COLO668 (cell line): Measurements from ENCODE around the gene OR7G2.
"Not testable (repeated sequence)": the region's sequence is repeated elsewhere in the genome, so short reads cannot be mapped to it uniquely, and the experiment has no call there.

ENCODE experiments used
- DNase-seq: peaks from one replicate; lab custom pipeline; 2025; ENCODE audit not compliant: unreplicated experiment; lab: John Stamatoyannopoulos, UW

The OR7G2 gene

DNA sequence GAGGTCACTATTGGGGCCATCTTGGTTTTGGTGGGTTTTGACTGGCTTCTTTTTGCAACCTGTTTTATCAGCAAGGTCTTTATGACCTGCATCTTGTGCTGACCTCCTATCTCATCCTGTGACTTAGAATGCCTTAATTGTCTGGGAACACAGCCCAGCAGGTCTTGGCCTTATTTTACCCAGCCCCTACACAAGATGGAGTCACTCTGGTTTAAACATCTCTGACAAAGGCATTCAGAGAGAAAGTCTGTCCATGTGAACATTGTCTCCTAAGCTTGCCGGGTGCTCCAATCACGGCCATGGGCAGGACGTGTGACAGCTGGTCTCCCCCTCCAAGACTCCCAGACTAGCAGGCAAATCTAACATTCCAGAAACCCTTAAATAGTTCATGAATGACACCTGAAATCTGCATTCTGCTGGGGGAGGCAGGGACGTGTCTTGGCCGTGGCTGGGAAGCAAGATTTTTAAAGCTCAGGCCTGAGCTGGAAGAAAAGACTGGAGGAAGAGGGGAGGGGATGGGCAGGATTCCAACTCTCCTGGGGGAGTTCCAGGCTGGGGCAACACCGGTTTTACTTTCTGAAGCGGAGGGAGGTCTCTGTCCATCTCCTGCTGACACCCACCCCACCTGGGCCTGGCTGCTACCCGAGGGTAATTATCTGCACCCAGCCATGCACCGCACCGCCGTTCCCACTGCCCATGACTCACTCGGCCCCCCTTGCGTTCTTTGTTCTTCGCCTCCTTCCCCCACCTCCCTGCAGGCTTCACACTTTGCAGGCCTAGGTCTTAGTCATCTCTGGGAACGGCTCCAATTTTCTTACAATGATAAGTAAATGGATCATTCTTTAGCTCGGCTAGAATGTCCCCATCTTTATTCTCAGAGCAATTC, 32.0 kb downstream of the OR7G2 start:
- peak; percentile 38 for DNase-seq

- no peak for DNase-seq
These were observed 33.5 kb downstream of the OR7G2 start for GRCh38 chr19:9073806-9074205.

GRCh38 chr19:9071720-9072119, 35.6 kb downstream of the OR7G2 start:
- not testable (repeated sequence) for DNase-seq

GRCh38 chr19:9070066-9070465, 37.2 kb downstream of the OR7G2 start:
- DNase-seq: no peak

- no peak for DNase-seq
These were observed 41.7 kb downstream of the OR7G2 start for GRCh38 chr19:9065457-9066014.

- DNase-seq: no peak
These were observed 45.4 kb downstream of the OR7G2 start for GRCh38 chr19:9061879-9062278.

DNA sequence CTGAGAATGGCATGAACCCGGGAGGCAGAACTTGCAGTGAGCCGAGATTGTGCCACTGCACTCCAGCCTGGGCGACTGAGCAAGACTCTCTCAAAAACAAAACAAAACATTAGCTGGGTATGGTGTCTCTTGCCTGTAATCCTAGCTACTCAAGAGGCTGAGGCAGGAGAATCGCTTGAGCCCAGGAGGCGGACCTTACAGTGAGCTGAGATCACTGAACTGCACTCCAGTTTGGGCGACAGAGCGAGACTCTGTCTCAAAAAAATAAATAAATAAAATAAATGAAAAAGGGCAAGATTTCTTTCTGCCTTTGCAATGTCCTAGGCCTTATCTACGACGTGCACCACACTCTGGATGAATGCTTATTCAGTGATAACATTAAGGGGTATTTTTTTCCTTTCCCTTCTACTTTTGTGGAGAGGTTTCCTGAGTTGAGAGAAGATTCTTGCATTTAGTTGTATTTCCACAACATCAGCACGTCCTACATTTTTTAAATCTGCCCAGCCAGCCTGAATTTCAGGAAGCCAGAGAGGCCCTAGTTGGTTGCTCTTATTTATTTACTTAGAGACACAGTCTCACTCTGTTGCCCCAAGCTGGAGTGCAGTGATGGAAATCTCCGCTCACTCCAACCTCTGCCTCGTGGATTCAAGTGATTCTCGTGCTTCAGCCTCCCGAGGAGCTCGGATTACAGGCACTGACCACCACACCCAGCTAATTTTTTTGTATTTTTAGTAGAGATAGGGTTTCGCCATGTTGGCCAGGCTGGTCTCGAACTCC, 46.5 kb downstream of the OR7G2 start:
- no peak for DNase-seq

DNA sequence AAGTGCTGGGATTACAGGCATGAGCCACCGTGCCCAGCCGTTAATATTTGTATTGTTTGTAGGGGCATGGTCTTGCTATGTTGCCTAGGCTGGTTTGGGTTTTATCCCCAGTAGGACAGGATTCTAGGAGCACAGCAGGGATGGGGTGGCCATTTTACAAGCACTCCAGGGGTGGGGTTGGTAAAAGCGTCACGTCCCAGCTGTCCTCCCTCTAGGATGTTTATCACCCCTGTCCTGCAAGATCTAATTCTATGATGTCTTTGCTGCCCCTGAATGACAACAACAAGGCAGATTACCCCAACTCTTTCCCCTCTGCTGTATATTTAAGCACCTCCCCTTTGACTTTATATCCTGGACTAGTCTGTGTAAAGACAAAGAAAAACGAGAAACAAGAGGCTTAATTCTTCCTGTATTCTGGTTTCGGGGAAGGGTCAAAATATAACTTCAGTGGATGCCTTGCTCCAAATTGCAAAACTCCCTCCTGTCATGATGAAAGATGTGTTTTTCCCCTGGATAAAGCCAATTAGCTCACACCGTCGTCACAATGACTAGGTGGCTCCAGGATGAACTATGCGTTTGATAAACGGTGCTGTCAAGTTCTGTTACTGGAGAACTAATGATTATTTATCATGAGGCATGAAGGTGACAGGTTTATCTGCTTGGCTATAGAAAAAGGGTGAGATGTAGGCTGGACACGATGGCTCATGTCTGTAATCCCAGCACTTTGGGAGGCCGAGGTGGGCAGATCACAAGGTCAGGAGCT, 48.2 kb downstream of the OR7G2 start:
- DNase-seq: no peak

DNA sequence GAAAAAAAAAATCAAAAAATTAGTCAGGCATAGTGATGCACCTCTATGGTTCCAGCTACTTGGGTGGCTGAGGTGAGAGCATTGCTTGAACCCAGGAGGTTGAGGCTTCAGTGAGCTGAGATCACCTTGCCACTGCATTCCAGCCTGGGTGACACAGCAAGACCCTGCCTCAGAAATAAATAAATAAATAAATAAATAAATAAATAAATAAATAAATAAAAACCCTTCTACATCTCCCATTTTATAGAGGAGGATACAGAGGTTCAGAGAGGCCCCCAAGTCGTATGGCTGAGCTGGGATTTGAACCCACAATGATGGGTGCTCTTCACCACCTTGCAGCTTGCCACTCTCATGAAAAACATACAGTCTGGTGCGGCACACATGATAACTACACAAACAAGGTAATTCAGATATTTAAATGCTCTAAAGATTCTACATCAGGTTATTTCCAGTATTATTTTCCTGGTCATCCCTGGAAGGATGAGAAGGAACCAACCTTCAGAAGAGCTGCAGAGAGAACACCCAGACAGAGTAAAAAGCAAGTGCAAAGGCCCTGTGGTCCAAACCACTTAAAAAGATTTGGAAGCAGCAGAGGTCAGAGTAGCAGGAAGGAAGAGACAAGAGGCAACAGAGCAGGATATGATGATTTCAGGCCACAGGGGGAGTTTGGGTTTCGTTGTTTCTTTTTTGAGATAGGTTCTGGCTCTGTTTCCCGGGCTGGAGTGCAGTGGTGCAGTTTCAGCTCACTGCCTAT, 49.6 kb downstream of the OR7G2 start:
- DNase-seq: no peak

GRCh38 chr19:9056131-9056530, 51.1 kb downstream of the OR7G2 start:
- not testable (repeated sequence) for DNase-seq

- DNase-seq: no peak
These were observed 52.5 kb downstream of the OR7G2 start for GRCh38 chr19:9054765-9055164.

DNA sequence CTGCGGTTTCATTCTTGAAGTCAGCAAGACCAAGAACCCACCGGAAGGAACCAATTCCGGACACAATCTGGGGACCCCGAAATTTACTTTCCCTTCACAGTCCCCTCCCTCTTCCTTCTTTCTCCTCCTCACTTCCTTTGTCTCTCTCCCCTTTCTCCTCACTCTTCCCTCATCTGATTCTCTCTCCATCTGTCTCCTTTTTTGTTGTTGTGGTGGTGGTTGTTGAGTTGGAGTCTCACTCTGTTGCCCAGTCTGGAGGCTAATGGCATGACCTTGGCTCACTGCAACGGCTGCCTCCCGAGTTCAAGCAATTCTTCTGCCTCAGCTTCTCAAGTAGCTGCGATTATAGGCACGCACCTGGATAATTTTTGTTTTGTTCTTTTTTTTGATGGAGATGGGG, 53.1 kb downstream of the OR7G2 start:
- no peak for DNase-seq

DNA sequence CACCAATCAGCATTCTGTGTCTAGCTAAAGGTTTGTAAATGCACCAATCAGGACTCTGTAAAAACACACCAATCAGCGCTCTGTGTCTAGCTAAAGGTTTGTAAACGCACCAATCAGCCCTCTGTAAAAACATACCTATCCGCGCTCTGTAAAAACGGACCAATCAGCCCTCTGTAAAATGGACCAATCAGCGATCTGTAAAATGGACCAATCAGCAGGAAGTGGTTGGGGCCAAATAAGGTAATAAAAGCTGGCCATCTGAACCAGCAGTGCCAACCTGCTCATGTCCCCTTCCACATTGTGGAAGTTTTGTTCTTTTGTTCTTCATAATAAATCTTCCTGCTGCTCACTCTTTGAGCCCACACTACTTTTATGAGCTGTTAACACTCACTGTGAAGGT, 53.6 kb downstream of the OR7G2 start:
- DNase-seq: not testable (repeated sequence)

- DNase-seq: no peak
These were observed 54.4 kb downstream of the OR7G2 start for GRCh38 chr19:9052894-9053293.
